Measurements from ENCODE around the gene TXNDC2.

TXNDC2 gene

GRCh38 chr18:9931146-9931545, 45.4 kb downstream of the TXNDC2 start:
- DNase-seq (ENCODE audit: low spot score): no peak

- DNase-seq (ENCODE audit: low spot score): no peak
These were observed 45.9 kb downstream of the TXNDC2 start for GRCh38 chr18:9931678-9932077.

GRCh38 chr18:9933865-9934264, 48.1 kb downstream of the TXNDC2 start:
- DNase-seq (ENCODE audit: low spot score): no peak

- DNase-seq (ENCODE audit: low spot score): no peak
These were observed 48.5 kb downstream of the TXNDC2 start for GRCh38 chr18:9934274-9934673.

Small RNAs within 50 kb of the gene (small RNA-seq; reads per million reads assigned to genes)
- gene RNA5SP449 (0 to 0.04 reads per million in 2 experiments), gene RNA5SP450 (0 to 0.22 reads per million in 2 experiments)

Measured in SK-N-DZ (cell line).